ENCODE measurements around the gene IGHMBP2.

Gene IGHMBP2

DNA sequence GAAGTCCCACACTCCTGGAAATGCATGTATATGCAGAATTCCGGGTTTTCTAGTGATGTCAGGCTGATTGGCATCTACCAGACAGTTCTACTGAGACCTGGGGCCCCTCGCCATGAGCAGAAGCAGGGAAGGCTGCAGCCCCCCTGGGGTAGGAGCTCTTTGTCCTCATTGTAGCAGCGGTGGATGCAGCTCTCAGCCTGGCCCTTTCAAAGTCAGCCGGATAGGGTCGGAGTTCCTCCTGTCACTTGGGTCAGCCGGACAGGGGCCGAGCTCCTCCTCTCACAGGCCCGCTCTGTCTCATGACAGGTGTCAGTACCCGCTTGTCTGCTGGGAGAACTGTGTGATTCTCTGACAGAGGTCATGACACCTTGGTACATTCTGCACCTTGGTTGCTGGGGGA is 47.1 kb downstream of the IGHMBP2 start:
- TF ChIP-seq CTCF (IDR thresholded peaks at IDR 0.05; ENCODE audit: borderline replicate concordance, control extremely low read depth, extremely low read depth, insufficient read depth, missing control alignments): no peak
- in situ Hi-C loops (cut with MboI; ENCODE audit: low sequenced_read_pairs, unreplicated experiment): no loop called here
- no peak for DNase-seq (ENCODE audit: low spot score)

DNA sequence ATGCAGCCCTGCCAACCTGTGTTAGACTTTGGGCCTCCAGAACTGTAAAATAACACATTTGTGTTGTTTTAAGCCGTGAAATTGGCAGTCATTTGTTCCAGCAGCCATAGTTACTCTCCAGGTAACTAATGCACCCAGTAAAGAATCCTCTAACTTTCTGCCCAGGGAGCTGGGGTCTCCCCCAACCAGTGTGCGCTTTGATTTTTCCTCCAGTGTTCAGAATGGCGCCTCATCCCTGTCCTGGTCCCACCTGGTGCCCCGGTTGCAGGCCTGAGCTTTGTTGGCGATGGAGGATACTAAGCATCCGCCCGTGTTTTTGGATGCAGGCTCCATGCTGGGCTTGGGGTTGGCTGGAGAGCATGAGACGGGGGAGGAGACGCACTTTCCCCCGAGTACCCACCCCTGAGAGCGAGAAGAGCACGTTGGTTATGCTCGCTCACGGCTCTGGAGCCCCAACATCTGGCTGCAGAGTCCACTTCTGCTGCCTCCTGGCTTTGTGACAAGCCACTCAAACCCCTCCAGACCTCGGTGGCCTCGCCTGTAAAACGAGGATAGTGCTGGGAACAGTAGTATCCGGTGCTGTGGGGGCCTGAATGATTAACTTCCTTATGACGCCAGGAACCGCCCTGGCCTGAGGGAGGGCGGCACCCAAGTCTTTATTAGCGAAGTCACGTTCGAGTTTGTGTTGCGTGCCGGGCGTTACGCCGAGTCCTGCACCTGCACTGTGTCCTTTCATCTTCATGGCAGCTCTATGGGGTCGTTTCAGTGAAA is 51.3 kb downstream of the IGHMBP2 start:
- TF ChIP-seq CTCF (IDR thresholded peaks at IDR 0.05; ENCODE audit: borderline replicate concordance, control extremely low read depth, extremely low read depth, insufficient read depth, missing control alignments): no peak
- in situ Hi-C loops (cut with MboI; ENCODE audit: low sequenced_read_pairs, unreplicated experiment): no loop called here
- peak; percentile 42 for DNase-seq (ENCODE audit: low spot score)

DNA sequence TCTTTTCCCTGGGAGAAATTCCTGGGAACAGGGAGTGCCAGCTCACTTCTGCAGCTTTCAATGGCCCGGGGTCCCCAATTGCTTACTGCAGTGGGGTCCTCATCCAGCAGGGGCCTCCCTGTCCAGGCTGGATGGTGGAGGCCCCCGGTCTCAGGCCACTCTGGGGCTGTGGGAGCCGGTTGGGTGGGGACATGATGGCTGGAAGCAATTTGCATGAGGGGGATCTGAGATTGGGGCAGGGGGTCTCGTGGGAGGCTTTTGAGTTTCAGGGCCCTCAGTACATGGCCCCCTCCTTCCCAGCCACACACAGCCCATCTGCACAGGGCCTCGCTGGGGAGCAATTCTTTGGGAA is 51.9 kb downstream of the IGHMBP2 start:
- peak; percentile 31 for DNase-seq (ENCODE audit: low spot score)
- in situ Hi-C loops (cut with MboI; ENCODE audit: low sequenced_read_pairs, unreplicated experiment): no loop called here
- no peak for TF ChIP-seq CTCF (IDR thresholded peaks at IDR 0.05; ENCODE audit: borderline replicate concordance, control extremely low read depth, extremely low read depth, insufficient read depth, missing control alignments)

DNA sequence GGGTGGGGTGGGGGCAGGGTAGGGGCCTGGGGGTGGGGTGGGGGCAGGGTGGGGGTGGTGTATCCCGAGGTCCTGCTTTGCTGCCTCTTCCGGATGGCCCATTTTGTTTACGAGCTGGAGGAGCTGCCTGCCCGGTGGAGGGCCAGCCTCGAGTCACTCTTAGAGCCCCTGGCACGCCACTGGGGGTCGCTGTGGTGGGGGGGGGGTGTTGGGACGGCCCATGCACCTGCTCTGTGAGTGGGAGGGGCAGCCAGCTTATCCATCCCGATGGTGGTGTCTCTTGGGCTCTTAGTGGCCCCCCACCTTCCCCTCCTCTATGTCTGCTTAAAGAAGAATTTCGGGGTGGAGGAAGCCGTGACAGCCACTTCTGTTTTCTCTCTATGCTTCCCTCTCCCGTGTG is 52.5 kb downstream of the IGHMBP2 start:
- no peak for TF ChIP-seq CTCF (IDR thresholded peaks at IDR 0.05; ENCODE audit: borderline replicate concordance, control extremely low read depth, extremely low read depth, insufficient read depth, missing control alignments)
- in situ Hi-C loops (cut with MboI; ENCODE audit: low sequenced_read_pairs, unreplicated experiment): no loop called here
- DNase-seq (ENCODE audit: low spot score): peak; percentile 77

- in situ Hi-C loops (cut with MboI; ENCODE audit: low sequenced_read_pairs, unreplicated experiment): no loop called here
- DNase-seq (ENCODE audit: low spot score): peak; percentile 33
- TF ChIP-seq CTCF (IDR thresholded peaks at IDR 0.05; ENCODE audit: borderline replicate concordance, control extremely low read depth, extremely low read depth, insufficient read depth, missing control alignments): no peak
Observed at GRCh38 chr11:68956547-68957254, 53.0 kb downstream of the IGHMBP2 start.

DNA sequence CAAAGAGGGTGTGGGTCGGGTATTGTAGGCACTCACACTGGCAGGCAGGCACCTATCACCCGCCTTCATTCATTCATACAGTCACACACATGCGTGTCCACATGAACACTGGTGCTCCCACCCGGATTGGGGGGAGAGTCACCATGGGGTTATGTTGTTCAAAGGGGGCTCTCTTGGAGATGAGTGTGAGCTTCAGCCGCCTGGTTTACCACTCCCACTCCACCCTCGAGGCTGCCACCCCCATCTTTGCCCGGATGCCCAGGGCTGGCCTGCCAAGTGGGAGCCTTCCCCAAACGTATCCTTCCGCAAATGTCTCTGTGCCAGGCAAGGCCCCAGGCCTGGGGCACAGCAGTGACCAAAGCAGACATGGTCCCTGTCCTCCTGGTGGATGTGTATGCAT is 54.5 kb downstream of the IGHMBP2 start:
- TF ChIP-seq CTCF (IDR thresholded peaks at IDR 0.05; ENCODE audit: borderline replicate concordance, control extremely low read depth, extremely low read depth, insufficient read depth, missing control alignments): no peak
- DNase-seq (ENCODE audit: low spot score): no peak
- in situ Hi-C loops (cut with MboI; ENCODE audit: low sequenced_read_pairs, unreplicated experiment): no loop called here
